Endodermal cell (in vitro differentiated cells): ENCODE measurements around the gene ETNK1. TPM values are rescaled to one million over a fixed set of nuclear protein-coding genes. Genes with fewer than 3 reads are reported as not detected.

Source experiments
- DNase-seq: peaks from one replicate; pipeline ENCODE4 v3.0.0-alpha.2; 2017
- H3K27ac ChIP-seq: 2 replicates; pipeline ENCODE4 v1.5.1; 2013; ENCODE audit warnings: mild to moderate bottlenecking, low read depth, low read length, moderate library complexity
- H3K27me3 ChIP-seq: 2 replicates; pipeline ENCODE4 v1.6.1; 2013; ENCODE audit warnings: mild to moderate bottlenecking, low read length, moderate library complexity; ENCODE audit not compliant: insufficient read depth, control insufficient read depth, poor library complexity, severe bottlenecking
- H3K36me3 ChIP-seq: 2 replicates; pipeline ENCODE4 v1.7.0; 2013; ENCODE audit warnings: mild to moderate bottlenecking, low read length, moderate library complexity; ENCODE audit not compliant: control insufficient read depth, insufficient read depth
- H3K4me1 ChIP-seq: one replicate; pipeline ENCODE4 v1.7.0; 2013; ENCODE audit warnings: low read length; ENCODE audit not compliant: control insufficient read depth, insufficient read depth
- H3K4me3 ChIP-seq: 2 replicates; pipeline ENCODE4 v1.5.1; 2013; ENCODE audit warnings: mild to moderate bottlenecking, low read length, moderate library complexity
- H3K9ac ChIP-seq: 2 replicates; pipeline ENCODE4 v1.6.1; 2013; ENCODE audit warnings: mild to moderate bottlenecking, low read length, moderate library complexity; ENCODE audit not compliant: poor library complexity, severe bottlenecking; ENCODE audit errors: extremely low read depth
- H3K9me3 ChIP-seq: 2 replicates; pipeline ENCODE4 v1.6.1; 2013; ENCODE audit warnings: mild to moderate bottlenecking, low read length, moderate library complexity; ENCODE audit not compliant: control insufficient read depth
- H3K27ac Mint-ChIP-seq: 2 replicates; pipeline ENCODE4 v1.8.0; 2020; ENCODE audit warnings: mixed read lengths
- H3K27me3 Mint-ChIP-seq: 2 replicates; pipeline ENCODE4 v1.8.0; 2021; ENCODE audit warnings: mild to moderate bottlenecking, mixed read lengths; ENCODE audit not compliant: insufficient read depth
- H3K36me3 Mint-ChIP-seq: 2 replicates; pipeline ENCODE4 v1.8.0; 2020; ENCODE audit warnings: low read depth, mixed read lengths
- H3K4me1 Mint-ChIP-seq: 2 replicates; pipeline ENCODE4 v1.8.0; 2020; ENCODE audit warnings: mixed read lengths
- H3K4me3 Mint-ChIP-seq: 2 replicates; pipeline ENCODE4 v1.8.0; 2020; ENCODE audit warnings: mild to moderate bottlenecking, moderate library complexity, mixed read lengths
- H3K9me3 Mint-ChIP-seq: 2 replicates; pipeline ENCODE4 v1.8.0; 2020; ENCODE audit warnings: mild to moderate bottlenecking, mixed read lengths
- CTCF ChIP-seq: fragments of 200-600 bp; sonication (generic); conservative IDR thresholded peaks from 2 replicates; pipeline ENCODE4 v1.5.0; 2021; ENCODE audit warnings: antibody characterized with exemption, mild to moderate bottlenecking
- WGBS, 2 experiments: methylation state at CpG; one replicate each; pipeline versions ENCODE4 v1.1.5 to v1.1.7; 2013; ENCODE audit warnings: missing lambda C conversion rate in 2 of 2, mixed read lengths in 1 of 2; ENCODE audit not compliant: insufficient coverage in 1 of 2, insufficient read length in 1 of 2; 5-methylcytosine and 5-hydroxymethylcytosine counted together
- total RNA-seq, 2 donors: library from RNA; stranded (reverse); fragmentation: NEBNext Ultra II Directional in 1 of 2; extraction: Animal tissue kit (Norgen Biotek cat#: 25700) in 1 of 2; gene quantifications; 2 replicates in 1 of 2; 3 replicates in 1 of 2; pipeline ENCODE4 v1.2.1, GENCODE V29; 2021

Gene ETNK1
- total RNA-seq, 2 donors from 2014 or later: 84.9 to 187 TPM

- H3K27me3 ChIP-seq: no peaks in the 10 kb centered on the region
- H3K4me1 ChIP-seq: no peaks in the 10 kb centered on the region
- no peaks in the 10 kb centered on the region for H3K27me3 Mint-ChIP-seq
- no peak overlapping the region for H3K27ac ChIP-seq
- peaks cover 58% of the 10 kb centered on the region for H3K36me3 ChIP-seq
- H3K4me1 Mint-ChIP-seq: peaks cover 24% of the 10 kb centered on the region
- no peak overlapping the region for H3K4me3 Mint-ChIP-seq
- WGBS, 2 experiments: 100% methylated on average over 2 of the region's 2 CpGs; no CpG with 5 or more reads in 1 of the 2 experiments
- H3K27ac Mint-ChIP-seq: no peak overlapping the region
- H3K4me3 ChIP-seq: no peak overlapping the region
- no peak overlapping the region for H3K9ac ChIP-seq
- H3K9me3 Mint-ChIP-seq: peaks cover under 1% of the 10 kb centered on the region
- H3K9me3 ChIP-seq: no peaks in the 10 kb centered on the region
- no peak for DNase-seq
- peaks cover 45% of the 10 kb centered on the region for H3K36me3 Mint-ChIP-seq
- TF ChIP-seq CTCF: no peak
These were observed 57.7 kb downstream of the ETNK1 start for GRCh38 chr12:22682663-22683062.

GRCh38 chr12:22683131-22683530, 58.2 kb downstream of the ETNK1 start:
- Histone ChIP-seq H3K9me3 (no peaks in the 10 kb centered on the region), H3K36me3 (peaks cover 55% of the 10 kb centered on the region), H3K4me3 (no peak overlapping the region), H3K27ac (no peak overlapping the region), H3K9ac (no peak overlapping the region), H3K27me3 (no peaks in the 10 kb centered on the region), H3K4me1 (no peaks in the 10 kb centered on the region)
- peaks cover 24% of the 10 kb centered on the region for H3K4me1 Mint-ChIP-seq
- no peak overlapping the region for H3K4me3 Mint-ChIP-seq
- no peak overlapping the region for H3K27ac Mint-ChIP-seq
- no peak for TF ChIP-seq CTCF
- 100% methylated on average over 1 of the region's 1 CpG; no CpG with 5 or more reads in 1 of the 2 experiments for WGBS, 2 experiments
- no peak for DNase-seq
- H3K9me3 Mint-ChIP-seq: no peaks in the 10 kb centered on the region
- no peaks in the 10 kb centered on the region for H3K27me3 Mint-ChIP-seq
- peaks cover 41% of the 10 kb centered on the region for H3K36me3 Mint-ChIP-seq

GRCh38 chr12:22684140-22685118, 59.5 kb downstream of the ETNK1 start:
- Mint-ChIP-seq H3K4me1 (peaks cover 24% of the 10 kb centered on the region), H3K4me3 (no peak overlapping the region), H3K27me3 (no peaks in the 10 kb centered on the region), H3K27ac (peak overlapping the region; percentile 52), H3K9me3 (no peaks in the 10 kb centered on the region), H3K36me3 (peaks cover 31% of the 10 kb centered on the region)
- no peak overlapping the region for H3K27ac ChIP-seq
- TF ChIP-seq CTCF: peak; percentile 98
- WGBS, 2 experiments: 74 to 78% methylated on average over 2 to 5 of the region's 5 CpGs
- H3K36me3 ChIP-seq: peaks cover 53% of the 10 kb centered on the region
- H3K27me3 ChIP-seq: no peaks in the 10 kb centered on the region
- H3K4me1 ChIP-seq: no peaks in the 10 kb centered on the region
- H3K9me3 ChIP-seq: no peaks in the 10 kb centered on the region
- no peak overlapping the region for H3K4me3 ChIP-seq
- H3K9ac ChIP-seq: no peak overlapping the region
- DNase-seq: no peak
